ENCODE results near the gene DLK1. TPM values are rescaled to one million over a fixed set of nuclear protein-coding genes. Genes with fewer than 3 reads are reported as not detected.

Gene DLK1
- total and polyA plus RNA-seq, 2 of the 4 experiments (the other 2 are of a cell fraction) = under 0.01 to 0.07 TPM

DNA sequence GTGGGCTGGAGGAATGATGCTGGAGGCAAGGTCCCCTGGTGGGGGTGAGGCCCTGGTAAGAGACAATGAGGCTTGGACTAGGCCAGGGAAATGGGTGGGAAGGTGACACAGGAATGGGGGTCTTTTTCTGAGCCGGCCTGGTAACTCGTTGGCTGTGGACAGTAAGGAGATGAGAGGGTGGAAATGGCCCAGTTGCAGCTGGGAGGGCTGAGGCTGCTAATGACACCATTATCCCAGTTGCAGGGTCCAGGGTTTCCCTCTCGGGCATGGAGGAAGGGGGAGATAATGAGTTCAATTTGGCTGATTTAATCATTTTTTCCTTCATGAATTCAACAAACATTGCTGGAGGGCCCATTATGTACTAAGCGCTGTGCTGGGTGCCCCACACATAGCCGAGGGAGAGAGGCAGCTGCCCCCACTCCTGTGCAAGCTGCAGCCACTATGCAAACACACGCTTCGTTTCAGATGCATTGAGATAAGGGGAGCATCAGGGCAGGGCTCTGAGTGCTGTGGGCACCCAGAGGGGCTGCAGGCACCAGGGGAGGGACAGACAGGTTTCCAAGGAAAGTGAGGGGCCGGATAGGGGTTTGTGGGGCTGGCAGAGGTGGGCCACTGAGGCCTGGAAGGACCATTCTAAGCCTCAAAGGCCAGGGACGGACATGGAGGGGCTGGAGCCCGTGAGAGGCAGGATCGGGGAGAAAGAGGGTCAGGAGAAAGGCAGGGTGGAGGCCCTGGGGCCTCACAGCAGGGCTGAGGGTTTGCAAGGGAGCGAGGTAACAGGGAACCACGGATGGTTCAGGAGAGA is 56.0 kb downstream of the DLK1 start:
- ChIA-PET CTCF (no interaction called here), POLR2A (ENCODE audit: unreplicated experiment) (no interaction called here)
- Histone ChIP-seq H3K4me2 (ENCODE audit: low read depth, low read length) (no peak overlapping the region), H3K4ac (ENCODE audit: low read depth, low read length) (no peak overlapping the region), H3K4me1 (ENCODE audit: control insufficient read depth, insufficient read depth, low read length) (no peaks in the 10 kb centered on the region), H4K91ac (ENCODE audit: insufficient read depth, low read depth, low read length) (no peak overlapping the region), H3K4me3 (ENCODE audit: insufficient read depth, low read depth, low read length) (no peak overlapping the region), H4K20me1 (ENCODE audit: insufficient read depth, low read length) (no peaks in the 10 kb centered on the region), H2AK9ac (replicated peaks; ENCODE audit: low read depth, low read length, poor library complexity) (no peak overlapping the region), H2BK15ac (ENCODE audit: low read depth, low read length) (no peak overlapping the region), H3K9ac (ENCODE audit: low read depth, low read length) (no peak overlapping the region), H2AFZ (replicated peaks; ENCODE audit: low read length, poor library complexity) (no peak overlapping the region), H3K56ac (ENCODE audit: extremely low read depth, insufficient read depth, low read length) (no peak overlapping the region), H3K14ac (replicated peaks; ENCODE audit: low read depth, low read length) (no peak overlapping the region), H3K9me1 (ENCODE audit: insufficient read depth, low read length) (no peaks in the 10 kb centered on the region), H4K8ac (ENCODE audit: low read depth in 2 of 2, low read length in 2 of 2) (no peak overlapping the region), H3K27me3 (ENCODE audit: control insufficient read depth, insufficient read depth, low read length) (peaks cover 43% of the 10 kb centered on the region), H3K79me1 (ENCODE audit: low read depth in 1 of 2, low read length in 2 of 2) (no peaks in the 10 kb centered on the region), H2BK5ac (ENCODE audit: low read depth, low read length, poor library complexity, severe bottlenecking) (no peak overlapping the region), H3K18ac (ENCODE audit: low read depth, low read length) (no peak overlapping the region), H2BK120ac (ENCODE audit: low read depth, low read length) (no peak overlapping the region), H4K5ac (ENCODE audit: low read depth, low read length) (no peak overlapping the region), H3K23ac (ENCODE audit: low read depth, low read length) (no peak overlapping the region), H3K9me3 (ENCODE audit: control insufficient read depth, insufficient read depth, low read length) (no peaks in the 10 kb centered on the region), H2BK20ac (ENCODE audit: low read depth, low read length) (no peak overlapping the region), H2AK5ac (ENCODE audit: low read depth, low read length) (no peak overlapping the region), H3K27ac (ENCODE audit: insufficient read depth, low read length) (no peak overlapping the region), H3K36me3 (ENCODE audit: control insufficient read depth, insufficient read depth, low read length) (no peaks in the 10 kb centered on the region)
- in situ Hi-C loops (cut with MboI; ENCODE audit: low sequenced_read_pairs) = no loop called here
- dilution Hi-C loops (cut with HindIII; ENCODE audit: low sequenced_read_pairs, unreplicated experiment) = no loop called here
- ATAC-seq (ENCODE audit: low read depth) = no peak
- no TSS peak for BruUV-seq (replicated peaks)
- TF ChIP-seq CEBPB (IDR thresholded peaks at IDR 0.05; ENCODE audit: low read depth, low read length) (no peak), MXI1 (IDR thresholded peaks at IDR 0.05; ENCODE audit: borderline replicate concordance, low read depth, low read length) (no peak), CHD1 (IDR thresholded peaks at IDR 0.05; ENCODE audit: low read depth, low read length) (no peak), RFX5 (IDR thresholded peaks at IDR 0.05; ENCODE audit: low read depth, low read length) (no peak), RAD21 (IDR thresholded peaks at IDR 0.05; ENCODE audit: low read length) (no peak), MAZ (IDR thresholded peaks at IDR 0.05; ENCODE audit: borderline replicate concordance, low read depth, low read length) (no peak), RCOR1 (IDR thresholded peaks at IDR 0.05; ENCODE audit: insufficient replicate concordance, low read length) (no peak), NFE2L2 (IDR thresholded peaks at IDR 0.05; ENCODE audit: low read depth, low read length) (no peak), FOS (IDR thresholded peaks at IDR 0.05; ENCODE audit: low read depth, low read length) (no peak), BHLHE40 (IDR thresholded peaks at IDR 0.05; ENCODE audit: low read depth, low read length) (no peak), MAFK (IDR thresholded peaks at IDR 0.05; ENCODE audit: low read depth, low read length) (no peak)
- TF ChIP-seq, protein P1, sequence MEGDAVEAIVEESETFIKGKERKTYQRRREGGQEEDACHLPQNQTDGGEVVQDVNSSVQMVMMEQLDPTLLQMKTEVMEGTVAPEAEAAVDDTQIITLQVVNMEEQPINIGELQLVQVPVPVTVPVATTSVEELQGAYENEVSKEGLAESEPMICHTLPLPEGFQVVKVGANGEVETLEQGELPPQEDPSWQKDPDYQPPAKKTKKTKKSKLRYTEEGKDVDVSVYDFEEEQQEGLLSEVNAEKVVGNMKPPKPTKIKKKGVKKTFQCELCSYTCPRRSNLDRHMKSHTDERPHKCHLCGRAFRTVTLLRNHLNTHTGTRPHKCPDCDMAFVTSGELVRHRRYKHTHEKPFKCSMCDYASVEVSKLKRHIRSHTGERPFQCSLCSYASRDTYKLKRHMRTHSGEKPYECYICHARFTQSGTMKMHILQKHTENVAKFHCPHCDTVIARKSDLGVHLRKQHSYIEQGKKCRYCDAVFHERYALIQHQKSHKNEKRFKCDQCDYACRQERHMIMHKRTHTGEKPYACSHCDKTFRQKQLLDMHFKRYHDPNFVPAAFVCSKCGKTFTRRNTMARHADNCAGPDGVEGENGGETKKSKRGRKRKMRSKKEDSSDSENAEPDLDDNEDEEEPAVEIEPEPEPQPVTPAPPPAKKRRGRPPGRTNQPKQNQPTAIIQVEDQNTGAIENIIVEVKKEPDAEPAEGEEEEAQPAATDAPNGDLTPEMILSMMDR (conservative IDR thresholded peaks at IDR 0.05; ENCODE audit: low read depth, low read length) = no peak
- TF ChIP-seq, protein P2, sequence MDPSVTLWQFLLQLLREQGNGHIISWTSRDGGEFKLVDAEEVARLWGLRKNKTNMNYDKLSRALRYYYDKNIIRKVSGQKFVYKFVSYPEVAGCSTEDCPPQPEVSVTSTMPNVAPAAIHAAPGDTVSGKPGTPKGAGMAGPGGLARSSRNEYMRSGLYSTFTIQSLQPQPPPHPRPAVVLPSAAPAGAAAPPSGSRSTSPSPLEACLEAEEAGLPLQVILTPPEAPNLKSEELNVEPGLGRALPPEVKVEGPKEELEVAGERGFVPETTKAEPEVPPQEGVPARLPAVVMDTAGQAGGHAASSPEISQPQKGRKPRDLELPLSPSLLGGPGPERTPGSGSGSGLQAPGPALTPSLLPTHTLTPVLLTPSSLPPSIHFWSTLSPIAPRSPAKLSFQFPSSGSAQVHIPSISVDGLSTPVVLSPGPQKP (IDR thresholded peaks at IDR 0.05; ENCODE audit: borderline replicate concordance, low read depth, low read length) = no peak
- WGBS, 2 experiments (ENCODE audit: extremely low coverage in 2 of 2, insufficient read length in 1 of 2) = 27% methylated on average over 4 of the region's 13 CpGs; no CpG with 5 or more reads in 1 of the 2 experiments
- intact Hi-C loops (cut with micrococcal nuclease) = no loop called here
- no peak for DNase-seq
